AG10803 (cell line): Measurements from ENCODE around the gene DTNB.

Experiments
- DNase-seq: peaks from one replicate; pipeline ENCODE4 v3.0.0; 2010; ENCODE audit warnings: low read depth
- H3K4me3 ChIP-seq: 2 replicates; pipeline ENCODE4 v1.5.1; 2011; ENCODE audit warnings: mild to moderate bottlenecking, low read length, control low read depth
- CTCF ChIP-seq: conservative IDR thresholded peaks from 2 replicates; pipeline ENCODE4 v1.5.1; 2011; ENCODE audit warnings: mild to moderate bottlenecking, low read length, control low read depth, inconsistent platforms

The DTNB gene

GRCh38 chr2:25371253-25372241 lies 301.8 kb downstream of the DTNB start:
- TF ChIP-seq CTCF, result no peak
- DNase-seq, result no peak

GRCh38 chr2:25369876-25370275 lies 303.5 kb downstream of the DTNB start:
- TF ChIP-seq CTCF, result no peak
- no peak for DNase-seq
- no peak overlapping the region for H3K4me3 ChIP-seq

More at GRCh38 chr2:25371253-25372241, 301.8 kb downstream of the DTNB start:
- no peak overlapping the region for H3K4me3 ChIP-seq

- no peak for DNase-seq
- TF ChIP-seq CTCF, result no peak
- no peak overlapping the region for H3K4me3 ChIP-seq
Measured at GRCh38 chr2:25369439-25369838, 303.9 kb downstream of the DTNB start.

- H3K4me3 ChIP-seq, result no peak overlapping the region
- no peak for TF ChIP-seq CTCF
- peak; percentile 61 for DNase-seq
Measured at GRCh38 chr2:25368660-25369059, 304.7 kb downstream of the DTNB start.

- H3K4me3 ChIP-seq, result no peak overlapping the region
- no peak for TF ChIP-seq CTCF
- DNase-seq, result no peak
Measured at GRCh38 chr2:25367296-25367695, 306.1 kb downstream of the DTNB start.

- DNase-seq, result no peak
- no peak for TF ChIP-seq CTCF
Measured at GRCh38 chr2:25366629-25367028, 306.7 kb downstream of the DTNB start.

GRCh38 chr2:25365241-25365640 lies 308.1 kb downstream of the DTNB start:
- H3K4me3 ChIP-seq, result no peak overlapping the region
- no peak for TF ChIP-seq CTCF

More at GRCh38 chr2:25366629-25367028, 306.7 kb downstream of the DTNB start:
- H3K4me3 ChIP-seq, result no peak overlapping the region

More at GRCh38 chr2:25365241-25365640, 308.1 kb downstream of the DTNB start:
- DNase-seq, result no peak
